Measurements from ENCODE around the gene TAMALIN.

The TAMALIN gene

DNA sequence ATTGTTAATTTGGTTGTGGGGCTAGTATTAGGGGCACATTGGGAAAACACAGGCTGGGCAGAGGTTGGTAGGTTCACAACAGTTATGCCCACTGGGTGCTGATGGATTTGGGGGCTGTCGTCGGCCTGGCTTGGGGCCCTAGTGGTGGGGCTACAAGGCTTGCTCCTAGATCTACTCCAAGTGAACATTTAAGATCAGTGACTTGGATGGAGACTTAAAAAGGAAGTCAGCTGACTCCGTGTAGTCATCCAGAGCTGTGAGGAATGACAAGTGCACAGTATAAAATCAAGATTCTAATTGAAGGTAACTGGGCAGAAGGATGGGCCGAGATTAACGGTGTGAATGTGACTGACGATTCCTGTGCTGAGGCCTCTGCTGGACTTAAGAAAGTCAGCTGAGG lies 31.7 kb downstream of the TAMALIN start:
- no peak for DNase-seq

DNA sequence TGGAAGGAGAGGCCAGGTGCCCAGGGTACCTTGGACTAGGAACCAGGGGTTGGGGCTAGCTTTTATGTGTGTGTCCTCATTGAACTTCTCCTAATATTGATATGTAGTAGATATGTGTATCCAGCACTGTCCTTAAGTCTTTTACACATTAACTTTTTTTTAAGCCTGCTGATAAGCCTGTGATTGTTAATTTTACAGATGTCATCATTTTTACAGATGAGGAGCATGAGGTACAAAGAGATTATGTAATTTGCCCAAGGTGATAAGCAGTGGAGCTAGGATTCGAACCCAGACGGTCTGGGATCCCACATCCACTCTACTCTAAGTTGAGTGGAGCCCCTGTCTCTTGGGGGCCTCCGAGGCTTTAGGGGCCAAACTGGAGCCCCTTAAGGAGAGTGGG lies 34.3 kb downstream of the TAMALIN start:
- DNase-seq: no peak

DNA sequence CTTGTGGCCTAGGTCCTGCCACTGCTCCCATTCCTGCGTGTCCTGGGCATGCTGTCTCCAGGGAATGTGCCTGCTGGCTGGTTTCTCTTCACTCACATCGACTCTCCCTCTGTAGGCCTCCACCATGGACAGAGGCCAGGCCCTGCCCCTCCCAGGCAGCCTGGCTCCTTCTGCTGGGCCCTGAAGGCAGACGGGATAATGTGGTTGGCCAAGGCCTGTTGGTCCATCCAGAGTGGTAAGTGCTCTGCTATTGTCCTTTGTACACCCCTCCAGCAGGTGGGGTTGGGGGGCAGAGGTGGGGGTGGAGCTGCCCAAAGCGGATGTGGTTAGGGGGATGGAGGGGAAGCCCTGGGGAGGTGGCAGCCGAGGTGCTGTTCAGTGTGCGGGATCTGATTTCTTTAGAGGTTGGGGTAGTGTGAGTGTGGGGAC lies 35.0 kb downstream of the TAMALIN start:
- DNase-seq: no peak

DNA sequence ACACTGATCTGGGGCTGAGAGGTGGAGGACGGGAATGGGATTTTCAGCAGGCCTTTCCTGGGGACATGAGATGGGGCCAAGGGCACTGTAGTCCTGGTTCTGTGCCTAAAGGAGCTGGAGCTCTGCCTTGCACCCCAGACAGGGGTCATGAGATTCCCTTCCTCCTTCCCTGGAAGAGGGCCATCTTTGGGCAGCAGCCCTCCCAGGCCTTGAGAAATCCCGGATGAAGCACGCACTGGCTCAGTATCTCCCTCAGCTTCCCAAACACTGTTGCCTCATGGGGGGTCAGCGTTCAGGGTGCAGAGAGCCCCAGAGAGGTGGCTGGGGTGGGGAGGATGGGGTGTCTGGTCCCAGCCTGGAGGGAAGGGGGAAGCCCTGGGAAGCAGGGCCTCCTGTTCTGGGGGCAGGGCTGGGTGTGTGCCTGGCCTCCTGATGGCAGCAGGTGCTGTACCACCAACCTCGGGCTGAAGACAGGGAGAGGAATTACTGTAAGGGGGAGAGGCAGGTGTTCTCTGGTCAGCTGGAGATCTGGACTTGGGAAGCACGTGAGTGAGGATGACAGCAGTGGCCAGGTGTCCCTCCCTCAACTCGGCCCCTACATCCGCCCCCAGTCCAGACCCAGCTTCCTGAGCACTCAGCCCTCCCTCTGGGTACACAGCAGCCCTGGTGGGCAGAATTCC lies 36.1 kb downstream of the TAMALIN start:
- peak; percentile 17 for DNase-seq

DNA sequence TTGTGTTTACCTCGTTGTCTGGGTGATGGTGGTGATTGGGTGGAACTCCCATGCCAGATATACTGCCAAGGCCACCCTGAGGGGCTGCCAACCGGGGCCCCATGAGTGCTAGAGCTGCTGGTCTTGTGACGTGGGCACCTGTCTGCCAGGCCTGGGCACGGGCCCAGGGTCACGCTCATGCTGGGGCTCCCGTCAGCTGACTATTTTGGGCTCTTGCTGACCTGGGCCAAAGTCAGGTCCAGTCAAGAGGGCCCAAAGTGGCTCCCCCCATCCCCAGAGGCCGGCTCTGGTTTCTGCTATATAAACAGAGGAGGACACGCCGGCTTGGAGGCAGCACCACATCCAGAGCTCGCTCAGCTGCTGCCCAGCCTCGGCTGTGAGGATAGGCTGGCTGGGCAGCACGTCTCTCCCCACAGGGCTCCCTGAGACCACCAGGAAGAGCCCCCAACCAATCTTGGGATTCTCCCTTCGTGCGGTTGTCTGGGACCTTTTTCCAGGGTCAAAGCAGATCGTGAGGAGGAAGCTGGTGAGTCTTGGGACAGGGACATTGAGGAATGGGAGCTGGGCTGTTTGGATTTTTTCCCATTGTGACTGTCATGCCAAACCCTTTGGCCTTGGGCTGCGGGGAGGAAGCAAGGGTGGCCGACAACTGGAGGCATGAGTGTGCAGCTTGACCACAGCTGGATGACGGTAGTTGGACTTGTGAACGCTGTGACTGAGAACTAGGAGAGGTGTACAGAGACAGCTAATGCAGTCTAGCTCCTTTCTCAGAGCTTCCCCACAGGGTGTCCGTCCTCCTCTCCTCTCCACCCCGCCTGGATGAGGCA lies 36.9 kb downstream of the TAMALIN start:
- no peak for DNase-seq

DNA sequence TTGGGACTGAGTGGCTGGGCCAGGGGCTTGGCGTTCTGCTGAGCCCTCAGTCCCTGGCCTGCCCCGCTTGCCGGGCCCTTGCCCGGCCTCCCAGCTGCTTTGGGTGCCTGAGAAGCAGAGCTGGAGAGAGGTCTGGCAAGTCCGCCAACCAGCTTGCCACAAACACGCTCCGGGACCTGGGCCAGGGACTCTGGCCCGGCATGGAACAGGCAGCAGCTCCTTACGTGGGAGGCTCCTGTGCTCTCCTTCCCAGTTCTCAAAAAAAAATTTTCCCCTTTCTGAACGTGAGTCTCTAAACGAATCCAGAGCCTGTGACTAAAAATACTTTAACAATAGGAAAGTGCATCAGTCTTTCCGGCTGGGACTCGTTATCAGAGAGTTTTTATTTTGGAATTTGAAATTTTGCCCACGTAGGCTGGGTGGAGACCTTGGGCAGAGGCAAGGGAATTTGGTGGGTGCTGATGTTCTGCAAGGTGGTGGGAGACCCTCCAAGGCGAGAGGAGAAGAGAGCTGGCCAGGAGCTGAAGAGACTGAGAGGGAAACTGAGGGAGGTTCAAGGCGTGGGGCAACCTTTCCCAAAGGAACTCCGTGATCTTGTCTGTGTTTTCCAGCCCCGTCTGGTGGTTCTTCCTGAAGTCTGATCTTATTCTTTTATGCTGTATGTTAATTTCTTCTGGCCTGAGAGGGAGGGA lies 37.7 kb downstream of the TAMALIN start:
- no peak for DNase-seq

DNA sequence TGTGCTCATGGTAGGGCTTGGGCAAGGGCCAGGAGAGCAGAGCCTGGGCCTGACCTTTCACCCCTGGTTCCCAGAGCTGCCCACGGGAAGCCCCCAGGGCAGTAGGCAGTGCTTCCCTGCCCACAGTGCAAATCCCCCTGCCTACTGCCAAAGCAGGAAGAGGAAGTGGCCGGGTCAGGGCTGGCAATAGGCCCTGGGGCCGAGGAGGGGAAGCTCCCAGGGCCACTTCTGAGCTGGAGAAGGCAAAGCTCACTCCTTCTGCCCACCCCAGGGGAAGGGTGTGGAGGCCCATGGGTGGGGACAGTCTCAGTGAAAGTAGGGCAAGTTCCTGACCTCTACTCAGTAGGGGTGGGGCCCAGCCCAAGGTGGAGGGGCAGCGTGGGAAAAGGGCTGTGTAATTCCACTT lies 39.1 kb downstream of the TAMALIN start:
- no peak for DNase-seq

DNA sequence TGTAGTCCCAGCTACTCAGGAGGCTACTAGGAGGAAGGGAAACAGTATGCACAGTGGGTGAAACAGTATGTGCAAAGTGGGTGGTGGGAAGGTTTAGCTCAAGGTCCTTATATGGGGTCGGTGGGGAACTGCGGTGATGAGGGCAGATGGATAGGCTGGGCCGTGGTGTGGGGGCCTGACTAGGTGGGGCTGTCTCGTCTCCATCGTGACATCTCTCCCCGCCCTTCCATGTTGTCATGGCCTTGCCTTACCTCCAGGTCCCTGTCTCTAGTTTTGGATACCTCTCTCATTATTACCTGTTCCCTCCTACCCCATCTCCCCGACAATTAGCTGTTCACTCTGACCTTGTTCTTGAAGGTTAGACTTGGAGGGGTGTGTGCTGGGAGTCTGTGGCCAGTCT lies 40.1 kb downstream of the TAMALIN start:
- DNase-seq: no peak

DNA sequence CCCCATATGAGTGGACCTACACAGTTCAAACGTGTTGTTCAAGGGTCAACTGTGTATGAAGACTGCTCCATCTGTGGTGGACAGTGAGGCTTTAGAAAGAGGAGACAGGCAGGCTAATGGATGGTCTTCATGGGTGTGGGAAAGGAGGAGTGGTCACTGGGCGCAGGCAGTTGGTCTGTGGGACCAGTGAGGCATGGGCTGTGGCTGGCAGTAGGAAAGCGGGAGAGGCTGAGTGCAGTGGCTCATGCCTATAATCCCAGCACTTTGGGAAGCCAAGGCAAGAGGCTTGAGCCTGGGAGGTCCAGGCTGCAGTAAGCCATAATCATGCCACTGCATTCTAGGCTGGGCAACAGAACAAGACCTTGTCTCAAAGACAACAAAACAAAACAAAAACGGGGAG lies 42.5 kb downstream of the TAMALIN start:
- DNase-seq: no peak

DNA sequence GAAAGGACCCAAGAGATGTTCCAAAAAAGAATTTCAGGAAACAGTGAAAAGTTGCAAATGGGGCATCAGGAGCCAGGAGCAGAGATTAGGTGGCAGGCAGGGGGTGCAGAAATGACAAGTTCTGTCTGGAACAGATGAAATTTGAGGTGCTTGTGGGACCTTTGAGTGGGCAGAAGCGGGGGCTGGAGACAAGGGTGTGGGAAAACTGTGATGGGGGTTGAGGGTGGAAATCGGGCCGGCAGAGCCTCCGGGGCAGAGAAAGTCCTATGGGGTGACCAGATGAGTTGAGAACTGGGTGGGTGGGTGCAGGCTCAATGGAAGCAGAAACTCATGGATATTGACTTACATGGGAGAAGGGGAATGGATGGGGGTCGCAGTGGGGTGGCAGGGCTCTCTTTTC lies 42.9 kb downstream of the TAMALIN start:
- DNase-seq: no peak

DNA sequence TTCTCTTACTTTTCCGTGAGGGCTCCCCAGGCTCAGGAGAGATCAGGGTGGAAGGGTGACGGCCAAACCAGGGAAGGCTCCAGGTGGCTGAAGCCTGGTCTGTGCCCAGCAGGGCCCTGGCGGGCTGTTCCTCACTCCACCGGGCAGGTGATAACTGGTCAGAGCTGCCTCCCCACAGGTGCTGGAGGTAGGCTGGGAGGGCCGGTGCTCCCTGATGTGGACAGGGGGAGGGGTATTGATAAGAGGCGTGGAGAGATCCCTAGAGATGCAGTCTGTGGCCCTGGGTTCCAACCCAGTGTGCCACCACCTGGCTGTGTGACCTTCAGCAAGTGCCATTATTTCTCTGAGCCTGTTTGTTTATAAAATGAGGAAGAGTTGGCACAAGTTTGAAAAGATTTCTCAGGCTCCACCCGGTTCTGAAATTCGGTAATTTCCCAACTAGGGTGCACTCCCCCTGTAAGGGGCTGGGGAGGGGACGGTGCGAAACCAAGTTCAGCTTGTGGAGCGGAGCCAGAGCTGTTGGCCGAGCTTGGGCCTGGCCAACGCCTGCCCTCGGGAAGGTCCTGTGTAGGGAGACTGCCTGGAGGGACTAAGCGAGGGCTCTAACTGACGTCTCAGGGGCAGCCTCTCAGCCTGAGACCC lies 43.5 kb downstream of the TAMALIN start:
- DNase-seq: peak; percentile 46

DNA sequence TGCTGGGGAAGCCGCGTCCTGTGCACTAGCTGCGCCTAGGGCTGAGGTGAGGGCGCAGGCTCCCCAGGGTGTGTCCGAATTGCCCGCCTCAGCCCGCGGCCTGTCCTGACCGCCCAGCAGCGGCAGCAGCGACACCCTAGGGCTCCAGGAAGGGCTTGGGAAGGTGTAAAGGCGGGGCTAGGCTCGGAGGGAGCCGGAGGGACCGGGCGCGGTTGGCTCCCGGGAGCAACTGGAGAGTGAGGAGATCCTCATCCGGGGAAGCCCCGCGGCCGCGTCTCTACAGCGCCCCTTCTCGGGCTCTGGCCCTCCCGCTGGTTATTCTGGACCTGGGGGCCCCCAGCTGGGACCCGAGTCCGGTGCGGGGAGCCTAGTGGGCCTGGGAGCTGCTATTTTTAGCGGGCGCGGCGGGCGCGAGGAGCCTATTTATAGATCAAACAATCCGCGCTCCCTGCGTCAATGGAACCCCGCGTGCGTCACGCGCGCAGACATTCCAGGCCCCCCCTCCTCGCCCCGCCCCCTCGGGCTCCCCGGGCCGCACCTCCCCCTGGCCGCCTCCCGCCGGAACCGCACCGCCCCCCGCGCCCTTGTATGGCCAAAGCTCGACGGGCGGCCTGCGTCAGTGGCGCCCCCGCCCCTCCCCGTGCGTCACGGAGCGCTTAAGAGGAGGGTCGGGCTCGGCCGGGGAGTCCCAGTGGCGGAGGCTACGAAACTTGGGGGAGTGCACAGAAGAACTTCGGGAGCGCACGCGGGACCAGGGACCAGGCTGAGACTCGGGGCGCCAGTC lies 44.2 kb downstream of the TAMALIN start, which contains the start of gene NR4A1:
Gene NR4A1 (plus strand): TSS at position 685 of the 784 bp plus-strand sequence. CDS start 2,887 bp downstream, outside the sequence.
- peak; percentile 91 for DNase-seq

DNA sequence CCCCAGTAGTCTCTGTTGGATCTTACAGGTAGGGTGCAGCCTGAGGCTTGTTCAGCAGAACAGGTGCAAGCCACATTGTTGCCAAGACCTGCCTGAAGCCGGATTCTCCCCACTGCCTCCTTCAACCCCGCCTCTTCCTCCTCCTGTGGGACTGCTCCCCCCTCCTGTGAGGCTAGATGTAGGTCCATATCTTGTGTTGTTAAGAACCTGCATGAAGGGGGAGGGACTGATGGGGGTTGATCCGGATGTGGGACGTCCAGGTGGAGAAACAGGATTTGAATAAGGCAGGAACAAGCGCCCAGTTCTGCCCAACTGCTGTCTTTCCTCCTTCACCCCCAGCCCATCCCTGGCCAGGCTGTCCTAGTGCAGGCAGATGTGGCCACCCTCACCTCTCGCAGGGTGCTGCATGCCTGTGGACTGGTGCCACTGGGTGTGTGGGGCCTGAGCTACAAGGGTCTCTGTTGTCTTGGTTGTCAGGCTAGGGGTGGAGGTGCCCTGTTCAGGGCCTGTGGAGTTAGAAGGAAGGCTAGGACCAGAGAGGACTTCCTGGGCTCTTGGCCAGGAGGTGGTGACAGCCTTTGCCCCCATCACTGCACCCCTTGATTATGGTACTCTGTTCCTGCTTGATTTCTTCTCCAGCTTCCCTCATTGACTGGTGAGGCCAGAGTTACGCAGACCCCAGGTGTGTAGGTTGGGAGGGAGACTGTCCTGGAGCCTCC lies 45.9 kb downstream of the TAMALIN start:
- DNase-seq: peak; percentile 59

DNA sequence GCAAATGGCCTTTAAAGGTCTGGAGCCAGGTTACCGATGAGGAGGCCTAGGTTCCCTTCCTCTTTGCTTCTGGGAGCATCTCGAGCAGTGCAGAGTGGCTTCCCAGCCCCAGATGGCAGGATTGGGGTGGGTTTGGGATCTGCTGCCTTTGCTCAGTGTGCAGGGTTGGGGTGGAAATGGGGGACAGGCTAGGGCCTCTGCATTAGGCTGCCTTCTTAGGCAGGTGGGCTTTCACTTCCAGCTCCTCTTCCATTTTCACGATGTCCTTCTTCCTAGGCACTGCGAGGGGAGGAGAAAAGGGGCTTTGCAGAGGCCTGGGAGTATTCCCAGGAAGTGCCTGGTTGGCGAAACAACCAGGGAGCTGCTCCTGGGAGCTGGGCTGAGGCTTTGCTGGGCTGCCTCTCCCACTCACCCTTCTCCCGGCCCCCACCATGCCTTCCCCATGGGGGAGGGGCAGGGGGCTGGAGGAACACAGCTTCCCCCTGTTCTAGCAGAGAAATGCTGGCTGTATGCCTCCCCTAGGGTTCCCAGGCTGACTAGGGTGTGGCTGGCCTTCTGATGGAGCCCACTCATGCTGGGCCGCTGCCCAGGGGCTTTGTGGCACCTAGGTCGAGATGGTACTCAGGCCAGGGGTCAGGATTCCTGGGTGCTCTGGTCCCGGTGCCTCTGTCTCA lies 46.9 kb downstream of the TAMALIN start:
- DNase-seq: no peak

DNA sequence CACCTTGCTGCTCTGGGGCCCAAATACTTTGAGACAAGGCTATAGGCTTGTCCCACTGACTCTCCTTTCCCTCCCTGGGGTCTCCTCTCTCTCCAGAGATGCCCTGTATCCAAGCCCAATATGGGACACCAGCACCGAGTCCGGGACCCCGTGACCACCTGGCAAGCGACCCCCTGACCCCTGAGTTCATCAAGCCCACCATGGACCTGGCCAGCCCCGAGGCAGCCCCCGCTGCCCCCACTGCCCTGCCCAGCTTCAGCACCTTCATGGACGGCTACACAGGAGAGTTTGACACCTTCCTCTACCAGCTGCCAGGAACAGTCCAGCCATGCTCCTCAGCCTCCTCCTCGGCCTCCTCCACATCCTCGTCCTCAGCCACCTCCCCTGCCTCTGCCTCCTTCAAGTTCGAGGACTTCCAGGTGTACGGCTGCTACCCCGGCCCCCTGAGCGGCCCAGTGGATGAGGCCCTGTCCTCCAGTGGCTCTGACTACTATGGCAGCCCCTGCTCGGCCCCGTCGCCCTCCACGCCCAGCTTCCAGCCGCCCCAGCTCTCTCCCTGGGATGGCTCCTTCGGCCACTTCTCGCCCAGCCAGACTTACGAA lies 47.6 kb downstream of the TAMALIN start:
- DNase-seq: no peak

DNA sequence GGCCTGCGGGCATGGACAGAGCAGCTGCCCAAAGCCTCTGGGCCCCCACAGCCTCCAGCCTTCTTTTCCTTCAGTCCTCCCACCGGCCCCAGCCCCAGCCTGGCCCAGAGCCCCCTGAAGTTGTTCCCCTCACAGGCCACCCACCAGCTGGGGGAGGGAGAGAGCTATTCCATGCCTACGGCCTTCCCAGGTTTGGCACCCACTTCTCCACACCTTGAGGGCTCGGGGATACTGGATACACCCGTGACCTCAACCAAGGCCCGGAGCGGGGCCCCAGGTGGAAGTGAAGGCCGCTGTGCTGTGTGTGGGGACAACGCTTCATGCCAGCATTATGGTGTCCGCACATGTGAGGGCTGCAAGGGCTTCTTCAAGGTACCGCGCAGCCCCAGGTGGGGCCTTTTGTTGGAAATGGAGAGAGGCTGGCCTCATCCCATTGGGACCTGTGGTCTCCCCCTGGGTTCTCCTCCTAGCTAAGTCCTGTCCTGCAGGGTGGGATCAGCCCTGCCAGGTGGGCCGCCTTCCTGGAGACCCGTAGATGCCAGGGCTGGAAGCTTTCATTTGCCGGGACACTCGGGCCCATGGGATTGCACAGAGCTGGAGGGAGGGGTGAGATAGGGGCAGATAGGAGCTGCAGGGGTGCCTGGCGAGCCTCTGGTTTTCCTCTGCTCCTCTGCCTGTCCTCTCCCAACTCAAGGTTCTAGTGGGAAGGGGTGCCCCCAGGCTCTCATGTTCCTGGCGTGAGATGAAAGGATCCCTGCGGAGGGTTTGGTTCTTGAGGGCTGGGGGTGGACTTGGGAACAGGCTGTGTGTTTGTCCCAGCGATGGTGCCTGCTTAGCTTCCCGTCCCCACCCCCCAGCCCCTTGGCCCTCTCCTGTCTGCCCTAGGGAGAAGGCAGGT lies 48.3 kb downstream of the TAMALIN start:
- DNase-seq: no peak

DNA sequence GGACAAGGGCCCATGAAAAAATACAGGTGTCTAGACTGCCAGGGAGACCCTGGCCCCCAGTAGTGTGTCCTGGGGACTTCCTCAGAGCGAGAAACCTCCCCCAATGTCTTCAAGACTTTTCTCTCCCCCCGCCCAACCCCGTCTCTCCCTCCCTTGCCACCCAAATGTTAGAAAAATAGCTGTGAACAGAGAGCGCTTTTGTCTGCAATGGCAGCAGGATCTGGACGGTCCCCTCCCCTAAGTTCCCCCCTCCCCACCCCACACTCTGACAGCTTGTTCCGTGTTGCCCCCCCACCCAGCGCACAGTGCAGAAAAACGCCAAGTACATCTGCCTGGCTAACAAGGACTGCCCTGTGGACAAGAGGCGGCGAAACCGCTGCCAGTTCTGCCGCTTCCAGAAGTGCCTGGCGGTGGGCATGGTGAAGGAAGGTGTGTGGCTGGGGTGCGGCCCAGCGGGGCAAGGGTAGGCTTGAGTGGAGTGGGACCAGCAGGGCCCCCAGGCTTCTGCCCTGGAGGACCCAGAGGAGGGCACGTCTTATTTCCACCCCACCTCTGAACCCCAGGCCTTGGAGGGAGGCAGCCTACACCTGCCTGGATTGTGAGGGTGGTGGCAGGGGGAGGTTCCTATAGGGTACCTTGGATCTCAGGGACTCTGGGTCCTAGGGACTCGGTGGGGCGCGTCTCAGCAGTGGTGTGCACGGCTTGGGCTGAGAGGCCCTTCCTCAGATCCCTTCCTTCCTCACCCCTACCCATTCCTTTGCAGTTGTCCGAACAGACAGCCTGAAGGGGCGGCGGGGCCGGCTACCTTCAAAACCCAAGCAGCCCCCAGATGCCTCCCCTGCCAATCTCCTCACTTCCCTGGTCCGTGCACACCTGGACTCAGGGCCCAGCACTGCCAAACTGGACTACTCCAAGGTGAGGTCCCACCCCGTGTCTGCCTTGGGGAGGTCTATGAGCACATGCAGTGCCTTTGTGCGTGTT lies 49.3 kb downstream of the TAMALIN start:
- no peak for DNase-seq
